ENCODE data around the gene ST7L.

The ST7L gene

DNA sequence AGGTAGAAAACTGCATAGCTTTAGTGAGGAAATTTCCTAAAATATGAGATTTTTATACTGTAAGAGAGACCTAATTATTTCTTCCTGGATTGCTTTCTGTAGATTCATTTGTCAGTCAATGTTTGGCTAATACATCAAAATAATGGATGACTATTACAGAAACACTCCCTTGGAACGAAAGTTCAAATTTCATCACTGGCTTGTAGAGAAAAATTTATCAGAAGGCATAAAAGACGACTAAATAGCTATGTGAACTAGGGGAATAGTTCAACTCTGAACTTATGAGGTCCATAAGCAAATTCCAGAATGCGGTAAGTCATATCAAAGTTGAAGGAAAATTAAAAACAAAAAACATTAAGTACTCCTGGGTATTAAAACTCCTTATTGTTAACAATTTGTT lies 74.2 kb downstream of the ST7L start:
- no peak for FAIRE-seq

- FAIRE-seq, result peak; percentile 95
Observed at GRCh38 chr1:112544011-112544688, 74.8 kb downstream of the ST7L start.

GRCh38 chr1:112542206-112542973 lies 76.6 kb downstream of the ST7L start:
- no peak for FAIRE-seq

DNA sequence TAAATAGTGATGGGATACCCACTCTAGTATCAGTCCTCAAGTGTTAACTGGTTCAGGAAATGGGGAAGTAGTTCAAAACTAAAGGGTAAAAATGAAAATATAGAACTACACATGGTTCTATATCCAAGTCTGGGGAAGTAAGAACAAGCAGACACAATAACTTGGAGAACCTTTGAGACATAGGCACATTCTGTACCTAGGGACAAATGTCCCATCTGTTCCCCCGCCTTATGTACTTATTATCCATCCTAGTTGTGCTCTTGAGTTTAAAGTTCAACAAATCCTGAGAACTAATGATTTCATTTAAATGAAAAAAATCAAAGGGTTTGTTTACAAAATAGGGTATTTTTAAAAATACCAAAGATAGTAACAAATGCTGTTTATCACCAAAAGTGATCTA lies 77.6 kb downstream of the ST7L start:
- peak; percentile 85 for FAIRE-seq

GRCh38 chr1:112540226-112540794 lies 78.6 kb downstream of the ST7L start:
- FAIRE-seq, result peak; percentile 40

GRCh38 chr1:112538883-112539282 lies 80.1 kb downstream of the ST7L start:
- peak; percentile 98 for FAIRE-seq

DNA sequence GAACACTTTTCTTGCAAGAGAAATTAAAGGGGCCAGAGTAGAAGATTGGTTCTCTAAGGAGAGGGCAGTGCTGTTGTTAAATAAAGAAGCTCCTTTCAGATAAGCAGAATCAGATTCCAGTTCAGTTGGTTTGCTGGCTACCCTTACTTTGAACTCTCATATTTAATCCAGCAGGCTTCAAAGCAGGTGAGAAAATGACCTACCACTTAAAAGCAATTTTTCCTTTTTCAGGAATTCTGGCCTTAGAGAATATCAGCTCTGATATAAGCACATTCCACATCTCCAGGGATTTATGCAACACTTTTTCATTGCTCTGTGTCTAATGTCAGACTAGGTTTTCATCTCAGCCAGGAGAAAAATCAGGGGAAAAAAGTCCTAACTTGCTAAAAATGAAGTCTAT lies 81.5 kb downstream of the ST7L start:
- FAIRE-seq, result peak; percentile 62

GRCh38 chr1:112536561-112536960 lies 82.4 kb downstream of the ST7L start:
- no peak for FAIRE-seq

GRCh38 chr1:112533029-112533428 lies 85.9 kb downstream of the ST7L start:
- FAIRE-seq, result peak; percentile 98

GRCh38 chr1:112532064-112532463 lies 86.9 kb downstream of the ST7L start:
- no peak for FAIRE-seq

DNA sequence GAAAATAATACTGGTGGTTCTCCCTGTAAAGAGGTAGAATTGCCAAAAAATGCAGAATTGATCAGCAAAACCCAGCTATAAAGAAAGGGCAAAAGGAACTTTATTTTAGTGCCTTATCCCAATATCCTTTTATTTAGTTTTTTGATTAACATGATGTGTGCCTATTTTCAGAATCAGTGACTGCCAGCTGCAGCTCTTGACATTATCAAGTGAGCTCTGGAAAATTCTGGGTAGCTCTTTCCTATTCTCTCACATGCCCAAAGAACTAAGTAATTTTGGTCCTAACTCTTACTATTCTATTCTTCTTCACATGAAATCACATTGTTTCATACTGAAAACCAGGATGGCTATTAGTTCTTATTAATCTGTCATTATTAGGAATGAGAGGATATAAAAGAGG lies 88.1 kb downstream of the ST7L start:
- FAIRE-seq, result peak; percentile 25

- FAIRE-seq, result peak; percentile 62
Observed at GRCh38 chr1:112529301-112529700, 89.6 kb downstream of the ST7L start.

DNA sequence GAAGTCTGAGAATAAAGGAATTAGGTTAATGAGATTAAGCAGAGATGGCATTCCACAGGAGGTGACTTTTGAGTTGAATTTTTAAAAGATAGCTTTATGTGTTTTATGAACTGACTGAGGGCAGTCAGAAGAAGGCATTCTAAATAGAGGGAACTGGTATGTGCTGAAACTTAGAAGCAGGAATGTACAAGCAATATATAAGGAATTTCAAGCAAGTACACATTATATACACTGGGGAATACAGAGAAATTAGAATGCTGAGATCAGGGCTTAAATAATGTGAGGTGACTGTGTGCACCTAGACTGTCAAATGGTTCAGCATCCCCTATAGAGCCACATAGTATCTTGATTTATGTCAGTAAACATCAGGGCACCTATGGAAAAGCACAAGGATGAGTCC lies 90.9 kb downstream of the ST7L start:
- FAIRE-seq, result peak; percentile 99

GRCh38 chr1:112527266-112528010 lies 91.5 kb downstream of the ST7L start:
- no peak for FAIRE-seq

DNA sequence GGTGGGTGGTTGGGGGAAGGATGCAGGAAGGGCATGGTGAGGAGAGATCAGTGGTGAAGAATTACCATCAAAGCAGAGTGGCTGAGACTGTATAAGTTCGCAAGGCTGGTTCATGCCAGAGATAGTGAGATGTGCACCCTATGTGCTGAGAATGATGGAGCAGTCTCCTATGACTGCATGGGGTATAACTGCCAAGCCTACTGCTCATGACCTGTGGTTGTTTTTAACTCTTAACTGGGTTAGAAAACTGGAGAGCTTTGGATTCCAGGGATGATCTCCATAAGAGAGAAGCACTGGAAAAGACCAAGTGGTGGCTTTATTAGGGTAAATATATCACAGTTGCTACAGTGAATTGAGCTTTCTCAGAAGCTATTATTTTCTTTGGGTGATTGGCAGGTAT lies 94.0 kb downstream of the ST7L start:
- no peak for FAIRE-seq

DNA sequence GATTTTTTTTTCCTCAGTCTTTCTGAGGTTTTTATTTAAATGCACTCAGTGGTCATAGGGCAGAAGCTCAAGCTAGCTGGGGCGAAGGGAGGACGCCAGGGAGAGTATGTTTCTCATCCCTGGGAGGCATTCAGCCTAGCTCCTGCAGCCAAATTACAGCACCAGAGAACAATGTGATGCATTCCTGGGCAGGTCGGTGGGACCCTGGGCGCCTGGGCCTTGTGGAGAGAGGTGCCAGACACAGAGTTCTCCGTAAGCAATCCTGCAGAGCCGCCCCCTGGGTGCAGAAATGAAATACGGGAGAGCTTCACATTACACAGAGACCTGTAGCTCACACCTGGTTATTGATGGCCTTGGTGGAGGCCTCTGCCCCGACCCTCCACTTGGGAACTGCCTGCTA lies 94.7 kb downstream of the ST7L start:
- FAIRE-seq, result peak; percentile 70

- peak; percentile 76 for FAIRE-seq
Observed at GRCh38 chr1:112522621-112523020, 96.3 kb downstream of the ST7L start.

GRCh38 chr1:112520166-112520565 lies 98.8 kb downstream of the ST7L start:
- no peak for FAIRE-seq

DNA sequence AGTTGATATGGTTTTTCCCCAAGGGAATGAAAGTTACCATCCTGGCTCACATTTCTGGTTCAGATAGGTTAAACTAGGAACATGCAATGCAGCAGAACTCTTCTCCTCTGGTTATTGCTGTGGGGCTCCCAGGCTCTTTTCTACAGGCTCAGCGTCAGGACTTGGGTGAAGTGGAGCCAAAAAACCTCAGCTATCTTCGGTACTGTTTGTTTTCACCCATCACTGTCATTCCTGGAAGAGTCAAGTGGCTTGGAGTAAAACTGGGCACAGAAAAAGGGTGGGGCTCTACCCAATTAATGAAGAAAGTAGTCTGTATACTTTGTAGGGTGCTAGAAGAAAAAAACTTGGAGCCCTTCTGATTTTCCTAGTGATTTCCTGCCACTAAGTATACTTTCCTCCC lies 100.8 kb downstream of the ST7L start:
- no peak for FAIRE-seq

- no peak for FAIRE-seq
Observed at GRCh38 chr1:112517646-112518045, 101.3 kb downstream of the ST7L start.

GRCh38 chr1:112517231-112517630 lies 101.7 kb downstream of the ST7L start:
- FAIRE-seq, result no peak

GRCh38 chr1:112516141-112516540 lies 102.8 kb downstream of the ST7L start:
- FAIRE-seq, result no peak

DNA sequence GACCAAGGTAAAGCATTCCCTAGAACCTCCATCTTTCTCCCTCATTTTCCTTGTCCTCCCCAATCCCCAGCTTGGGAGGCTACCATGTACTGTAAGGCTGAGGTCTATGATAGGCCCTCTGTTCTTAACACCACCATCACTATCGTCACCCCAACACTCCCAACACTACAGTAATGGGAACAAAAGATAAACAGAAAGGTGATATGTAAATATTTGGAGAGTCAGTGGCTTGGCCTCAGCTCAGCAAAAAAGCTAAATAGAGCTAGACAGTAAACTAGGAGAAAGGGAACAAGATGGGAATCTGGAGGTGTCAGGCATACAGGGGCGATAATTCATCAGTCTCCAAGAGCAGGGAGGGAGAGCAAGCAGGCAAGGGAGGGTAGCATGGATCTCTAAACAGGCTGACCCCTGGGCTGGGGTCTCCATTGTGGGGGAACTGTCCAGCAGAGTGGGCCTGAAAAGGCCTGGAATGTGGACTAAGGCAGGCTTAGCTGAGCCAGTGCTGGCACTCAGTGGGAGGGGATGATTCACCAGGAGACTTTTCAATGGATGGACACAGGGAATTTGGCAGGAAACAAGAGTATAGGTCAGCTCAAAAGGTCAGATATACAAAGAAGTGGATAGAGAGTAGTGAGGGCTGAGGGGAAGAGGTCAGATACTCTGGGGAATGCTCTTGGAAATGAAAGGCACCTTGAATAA lies 103.5 kb downstream of the ST7L start:
- no peak for FAIRE-seq

Measured in G401.6 (cell line).